Upper lobe of left lung (tissue), 6 donors: ENCODE results near the gene CCDC92. TPM values are rescaled to one million over a fixed set of nuclear protein-coding genes. Genes with fewer than 3 reads are reported as not detected.

Source experiments
- ATAC-seq, 2 donors: fragments of 200-7000 bp; cut with Tn5 transposase; one replicate each; pipeline ENCODE4 v1.9.1; 2022; ENCODE audit warnings: mild to moderate bottlenecking in 2 of 2, moderate library complexity in 2 of 2; ENCODE audit not compliant: low FRiP score in 2 of 2
- DNase-seq, 2 donors: peaks; one replicate each; pipeline ENCODE4 v3.0.0-alpha.2; 2019 to 2020
- H3K27ac ChIP-seq, 4 donors: fragments of 200-600 bp; sonication (generic); one replicate each; pipeline ENCODE4 v1.5.1; 2016 to 2019
- H3K27me3 ChIP-seq, 4 donors: fragments of 200-600 bp; sonication (generic); one replicate each; pipeline ENCODE4 v1.5.1; 2017 to 2019
- H3K36me3 ChIP-seq, 4 donors: fragments of 200-600 bp; sonication (generic); one replicate each; pipeline ENCODE4 v1.5.1; 2016 to 2019
- H3K4me1 ChIP-seq, 4 donors: fragments of 200-600 bp; sonication (generic); one replicate each; pipeline ENCODE4 v1.5.1; 2018 to 2019
- H3K4me3 ChIP-seq, 4 donors: fragments of 200-600 bp; sonication (generic); one replicate each; pipeline ENCODE4 v1.5.1; 2017 to 2019; ENCODE audit warnings: mild to moderate bottlenecking in 2 of 4, moderate library complexity in 1 of 4
- H3K9me3 ChIP-seq, 4 donors: fragments of 200-600 bp; sonication (generic); one replicate each; pipeline ENCODE4 v1.5.1; 2018 to 2019
- CTCF ChIP-seq, 6 experiments: fragments of 450-650 bp in 4 of 6; fragments of 200-600 bp in 2 of 6; sonication (generic) in 2 of 6; IDR thresholded peaks; one replicate each; pipeline ENCODE4 v1.5.1; 2016 to 2019; ENCODE audit warnings: antibody characterized with exemption in 6 of 6
- EP300 ChIP-seq, 4 donors: sonication (generic); formaldehyde crosslinking; IDR thresholded peaks; one replicate each; pipeline ENCODE4 v1.5.1; 2017; ENCODE audit warnings: antibody characterized with exemption in 4 of 4, control low read depth in 2 of 4
- POLR2A ChIP-seq, 4 donors: fragments of 450-650 bp; IDR thresholded peaks; one replicate each; pipeline ENCODE4 v1.5.1; 2016 to 2017; ENCODE audit warnings: antibody characterized with exemption in 4 of 4, mild to moderate bottlenecking in 2 of 4
- POLR2AphosphoS5 ChIP-seq, 2 donors: sonication (generic); formaldehyde crosslinking; IDR thresholded peaks; one replicate each; pipeline ENCODE4 v1.5.1; 2017; ENCODE audit warnings: antibody characterized with exemption in 2 of 2
- WGBS, 2 donors: methylation state at CpG; one replicate each; pipeline ENCODE4 v1.1.5; 2017 to 2018; 5-methylcytosine and 5-hydroxymethylcytosine counted together
- total RNA-seq, 6 donors: library from RNA; depleted of rRNA in 4 of 6; stranded (reverse); fragments of >200 nt in 4 of 6; gene quantifications; one replicate each; pipeline versions ENCODE4 v1.1.0 to v1.2.1, GENCODE V29; 2016 to 2021
- donor health status: DM: no; HTN: no; CAD: no; lungs with moderate emphysema.
- donor health status: DM: no; HTN: yes; CAD: no; lungs with severe emphysema.

Gene CCDC92
- total RNA-seq, 6 donors from 2014 or later = 33.8 to 48.9 (median 43.7) TPM

GRCh38 chr12:123990511-123990910 is 17.9 kb upstream of the CCDC92 start:
- WGBS, 2 donors = 73 to 80% methylated on average over 4 of the region's 4 CpGs
- DNase-seq (no peak), ATAC-seq (peak in 1 of 2 donors; percentile 38)
- peaks cover 0 to 33% (median 15%) of the 10 kb centered on the region in 4 donors for H3K4me1 ChIP-seq
- H3K36me3 ChIP-seq = peaks cover 0 to 33% (median 14%) of the 10 kb centered on the region in 4 donors
- TF ChIP-seq POLR2AphosphoS5 (IDR thresholded peaks at IDR 0.05) (no peak), CTCF (IDR thresholded peaks at IDR 0.05) (no peak), POLR2A (IDR thresholded peaks at IDR 0.05) (no peak), EP300 (IDR thresholded peaks at IDR 0.05) (no peak)
- H3K9me3 ChIP-seq = no peaks in the 10 kb centered on the region
- no peak overlapping the region for H3K27ac ChIP-seq
- H3K4me3 ChIP-seq = no peak overlapping the region
- no peaks in the 10 kb centered on the region for H3K27me3 ChIP-seq

GRCh38 chr12:123989753-123990152 is 17.1 kb upstream of the CCDC92 start:
- TF ChIP-seq POLR2A (IDR thresholded peaks at IDR 0.05) (no peak), EP300 (IDR thresholded peaks at IDR 0.05) (peak in 1 of 4 donors; percentile 24)
- Histone ChIP-seq H3K9me3 (no peaks in the 10 kb centered on the region), H3K27me3 (no peaks in the 10 kb centered on the region), H3K4me1 (peaks cover 0 to 30% (median 14%) of the 10 kb centered on the region in 4 donors), H3K36me3 (peaks cover 0 to 33% (median 14%) of the 10 kb centered on the region in 4 donors), H3K27ac (no peak overlapping the region), H3K4me3 (no peak overlapping the region)
- DNase-seq (no peak), ATAC-seq (no peak)
- WGBS, 2 donors = 71 to 84% methylated on average over 1 of the region's 1 CpG

- H3K27ac ChIP-seq = no peak overlapping the region
- WGBS, 2 donors = 92 to 94% methylated on average over 5 of the region's 5 CpGs
Measured at GRCh38 chr12:123989168-123989567, 16.5 kb upstream of the CCDC92 start.

GRCh38 chr12:123987022-123987421 is 14.4 kb upstream of the CCDC92 start:
- no peak overlapping the region for H3K4me3 ChIP-seq
- no peak for TF ChIP-seq POLR2AphosphoS5 (IDR thresholded peaks at IDR 0.05)
- no peak for TF ChIP-seq EP300 (IDR thresholded peaks at IDR 0.05)
- no peak for TF ChIP-seq CTCF (IDR thresholded peaks at IDR 0.05)
- TF ChIP-seq POLR2A (IDR thresholded peaks at IDR 0.05) = no peak
- H3K27ac ChIP-seq = peak overlapping the region in 2 of 4 donors; percentile 6 to 28
- WGBS, 2 donors = 94 to 97% methylated on average over 2 of the region's 2 CpGs
- H3K36me3 ChIP-seq = peaks cover 0 to 38% (median 13%) of the 10 kb centered on the region in 4 donors
- H3K9me3 ChIP-seq = no peaks in the 10 kb centered on the region
- H3K27me3 ChIP-seq = no peaks in the 10 kb centered on the region
- peaks cover 0 to 41% (median 23%) of the 10 kb centered on the region in 4 donors for H3K4me1 ChIP-seq
- ATAC-seq = no peak
- DNase-seq = no peak

More at GRCh38 chr12:123989168-123989567, 16.5 kb upstream of the CCDC92 start:
- no peak for ATAC-seq
- peaks cover 0 to 35% (median 17%) of the 10 kb centered on the region in 4 donors for H3K4me1 ChIP-seq
- peaks cover 0 to 33% (median 14%) of the 10 kb centered on the region in 4 donors for H3K36me3 ChIP-seq
- no peaks in the 10 kb centered on the region for H3K9me3 ChIP-seq
- TF ChIP-seq POLR2AphosphoS5 (IDR thresholded peaks at IDR 0.05) = no peak
- TF ChIP-seq POLR2A (IDR thresholded peaks at IDR 0.05) = no peak
- TF ChIP-seq CTCF (IDR thresholded peaks at IDR 0.05) = no peak
- TF ChIP-seq EP300 (IDR thresholded peaks at IDR 0.05) = no peak
- no peaks in the 10 kb centered on the region for H3K27me3 ChIP-seq
- no peak for DNase-seq
- H3K4me3 ChIP-seq = no peak overlapping the region

- peaks cover 0 to 41% (median 23%) of the 10 kb centered on the region in 4 donors for H3K4me1 ChIP-seq
- ATAC-seq = no peak
- 64 to 65% methylated on average over 3 of the region's 3 CpGs for WGBS, 2 donors
Measured at GRCh38 chr12:123986374-123986965, 13.8 kb upstream of the CCDC92 start.

More at GRCh38 chr12:123986374-123986965, 13.8 kb upstream of the CCDC92 start:
- Histone ChIP-seq H3K4me3 (no peak overlapping the region), H3K36me3 (peaks cover 0 to 34% (median 10%) of the 10 kb centered on the region in 4 donors), H3K9me3 (no peaks in the 10 kb centered on the region), H3K27ac (peak overlapping the region in 3 of 4 donors; percentile 6 to 32 (median 28)), H3K27me3 (no peaks in the 10 kb centered on the region)
- TF ChIP-seq POLR2AphosphoS5 (IDR thresholded peaks at IDR 0.05) = no peak
- TF ChIP-seq POLR2A (IDR thresholded peaks at IDR 0.05) = no peak
- TF ChIP-seq CTCF (IDR thresholded peaks at IDR 0.05) = no peak
- TF ChIP-seq EP300 (IDR thresholded peaks at IDR 0.05) = no peak
- peak in 1 of 2 donors; percentile 59 for DNase-seq
